ENCODE measurements around the gene BDNF.

GRCh38 chr11:27718863-27719545 lies 18.7 kb upstream of the BDNF start:
- TF ChIP-seq, protein P1, sequence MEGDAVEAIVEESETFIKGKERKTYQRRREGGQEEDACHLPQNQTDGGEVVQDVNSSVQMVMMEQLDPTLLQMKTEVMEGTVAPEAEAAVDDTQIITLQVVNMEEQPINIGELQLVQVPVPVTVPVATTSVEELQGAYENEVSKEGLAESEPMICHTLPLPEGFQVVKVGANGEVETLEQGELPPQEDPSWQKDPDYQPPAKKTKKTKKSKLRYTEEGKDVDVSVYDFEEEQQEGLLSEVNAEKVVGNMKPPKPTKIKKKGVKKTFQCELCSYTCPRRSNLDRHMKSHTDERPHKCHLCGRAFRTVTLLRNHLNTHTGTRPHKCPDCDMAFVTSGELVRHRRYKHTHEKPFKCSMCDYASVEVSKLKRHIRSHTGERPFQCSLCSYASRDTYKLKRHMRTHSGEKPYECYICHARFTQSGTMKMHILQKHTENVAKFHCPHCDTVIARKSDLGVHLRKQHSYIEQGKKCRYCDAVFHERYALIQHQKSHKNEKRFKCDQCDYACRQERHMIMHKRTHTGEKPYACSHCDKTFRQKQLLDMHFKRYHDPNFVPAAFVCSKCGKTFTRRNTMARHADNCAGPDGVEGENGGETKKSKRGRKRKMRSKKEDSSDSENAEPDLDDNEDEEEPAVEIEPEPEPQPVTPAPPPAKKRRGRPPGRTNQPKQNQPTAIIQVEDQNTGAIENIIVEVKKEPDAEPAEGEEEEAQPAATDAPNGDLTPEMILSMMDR (IDR thresholded peaks at IDR 0.05): no peak
- TF ChIP-seq EZH2 (IDR thresholded peaks at IDR 0.05; ENCODE audit: borderline replicate concordance, insufficient read depth, low read depth, low read length, poor library complexity, severe bottlenecking): no peak

All from B cell (primary cell).